Colonic mucosa (tissue), 4 donors: ENCODE measurements around the gene ORAI3. TPM values are rescaled to one million over a fixed set of nuclear protein-coding genes. Genes with fewer than 3 reads are reported as not detected.

Source experiments
- DNase-seq: peaks from one replicate; pipeline ENCODE4 v3.0.0-alpha.2; 2020
- H3K27ac ChIP-seq: fragments of 200-600 bp; one replicate; pipeline ENCODE4 v1.8.0; 2021
- H3K27me3 ChIP-seq: fragments of 200-600 bp; one replicate; pipeline ENCODE4 v1.8.0; 2021
- H3K36me3 ChIP-seq: fragments of 200-600 bp; one replicate; pipeline ENCODE4 v1.8.0; 2021
- H3K4me1 ChIP-seq: fragments of 200-600 bp; one replicate; pipeline ENCODE4 v1.8.0; 2021; ENCODE audit warnings: mild to moderate bottlenecking
- H3K4me3 ChIP-seq: fragments of 200-600 bp; one replicate; pipeline ENCODE4 v1.8.0; 2021
- H3K9ac ChIP-seq, 2 donors: one replicate each; pipeline ENCODE4 v1.7.0; 2013; ENCODE audit warnings: control low read depth in 2 of 2, low read depth in 2 of 2, low read length in 2 of 2
- H3K9me3 ChIP-seq: fragments of 200-600 bp; one replicate; pipeline ENCODE4 v1.8.0; 2021
- CTCF ChIP-seq: fragments of 200-600 bp; IDR thresholded peaks from one replicate; pipeline ENCODE4 v1.8.0; 2022; ENCODE audit warnings: antibody characterized with exemption, mild to moderate bottlenecking
- intact Hi-C: fragments of 100-400 bp; cut with DNase I; formaldehyde crosslinking; loops from one replicate; pipeline ENCODE4 v1.14.1; 2022
- total RNA-seq, 2 donors: library from RNA; stranded (reverse); fragmentation: NEBNext Ultra II Directional in 1 of 2; extraction: Animal tissue kit (Norgen Biotek cat#: 25700) in 1 of 2; gene quantifications; one replicate each; pipeline ENCODE4 v1.2.1, GENCODE V29; 2021
- donor health status: healthy.
- donor health status: DM: no; HTN: no; CAD: no.
- donor health status: DM: no; HTN: no; CAD: no.

Gene ORAI3
- 10 to 100 TPM; 14.3 to 22.1 TPM for total RNA-seq

- Histone ChIP-seq H3K27ac (peak within 1 kb of the TSS; percentile 94), H3K9ac (peak within 1 kb of the TSS; percentile 86 to 91), H3K27me3 (no peaks in the 10 kb centered on the region), H3K36me3 (no peaks in the 10 kb centered on the region), H3K9me3 (no peaks in the 10 kb centered on the region), H3K4me3 (peak within 1 kb of the TSS; percentile 90), H3K4me1 (peaks cover 12% of the 10 kb centered on the region)
- peak; percentile 83 for DNase-seq
- intact Hi-C loops, result no loop called here
- no peak for TF ChIP-seq CTCF
These were observed at the start of gene ORAI3 for GRCh38 chr16:30948667-30949649. TSS of gene ORAI3 (plus strand) at chr16:30949068. CDS start at chr16:30949290, 222 bp downstream.

- TF ChIP-seq CTCF, result no peak
- Histone ChIP-seq H3K9me3 (no peaks in the 10 kb centered on the region), H3K9ac (no peak overlapping the region), H3K27ac (no peak overlapping the region), H3K27me3 (no peaks in the 10 kb centered on the region), H3K4me1 (peaks cover 5% of the 10 kb centered on the region), H3K36me3 (no peaks in the 10 kb centered on the region), H3K4me3 (no peak overlapping the region)
- no peak for DNase-seq
- intact Hi-C loops, result loop anchor here (5.0 to 10.0 kb wide), 2 partner anchors 52 to 195 kb away; no protein-coding TSS in a partner anchor
These were observed 49.1 kb upstream of the ORAI3 start for GRCh38 chr16:30899794-30900193.

DNA sequence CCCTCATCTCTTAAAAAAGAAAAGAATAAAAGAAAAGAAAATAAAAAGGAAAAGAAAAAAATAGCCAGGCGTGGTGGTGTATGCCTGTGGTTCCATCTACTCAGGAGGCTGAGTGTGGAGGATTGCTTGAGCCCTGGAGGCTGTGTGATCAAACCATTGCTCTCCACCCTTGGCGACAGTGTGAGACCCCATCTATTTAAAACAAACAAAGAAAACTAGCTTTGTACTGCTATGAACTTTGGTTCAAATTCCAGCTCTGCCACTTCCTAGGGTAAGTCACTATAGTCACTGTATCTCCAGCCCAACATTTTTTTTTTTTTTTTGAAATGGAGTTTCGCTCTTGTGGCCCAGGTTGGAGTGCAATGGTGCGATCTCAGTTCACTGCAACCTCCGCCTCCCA, 48.3 kb upstream of the ORAI3 start:
- H3K27me3 ChIP-seq, result no peaks in the 10 kb centered on the region
- H3K27ac ChIP-seq, result no peak overlapping the region
- no peaks in the 10 kb centered on the region for H3K9me3 ChIP-seq
- no peak for DNase-seq
- H3K4me3 ChIP-seq, result no peak overlapping the region
- H3K9ac ChIP-seq, result no peak overlapping the region
- peaks cover 3% of the 10 kb centered on the region for H3K4me1 ChIP-seq
- TF ChIP-seq CTCF, result no peak
- intact Hi-C loops, result loop anchor here (5.0 to 10.0 kb wide), 2 partner anchors 53 to 196 kb away; no protein-coding TSS in a partner anchor
- no peaks in the 10 kb centered on the region for H3K36me3 ChIP-seq

DNA sequence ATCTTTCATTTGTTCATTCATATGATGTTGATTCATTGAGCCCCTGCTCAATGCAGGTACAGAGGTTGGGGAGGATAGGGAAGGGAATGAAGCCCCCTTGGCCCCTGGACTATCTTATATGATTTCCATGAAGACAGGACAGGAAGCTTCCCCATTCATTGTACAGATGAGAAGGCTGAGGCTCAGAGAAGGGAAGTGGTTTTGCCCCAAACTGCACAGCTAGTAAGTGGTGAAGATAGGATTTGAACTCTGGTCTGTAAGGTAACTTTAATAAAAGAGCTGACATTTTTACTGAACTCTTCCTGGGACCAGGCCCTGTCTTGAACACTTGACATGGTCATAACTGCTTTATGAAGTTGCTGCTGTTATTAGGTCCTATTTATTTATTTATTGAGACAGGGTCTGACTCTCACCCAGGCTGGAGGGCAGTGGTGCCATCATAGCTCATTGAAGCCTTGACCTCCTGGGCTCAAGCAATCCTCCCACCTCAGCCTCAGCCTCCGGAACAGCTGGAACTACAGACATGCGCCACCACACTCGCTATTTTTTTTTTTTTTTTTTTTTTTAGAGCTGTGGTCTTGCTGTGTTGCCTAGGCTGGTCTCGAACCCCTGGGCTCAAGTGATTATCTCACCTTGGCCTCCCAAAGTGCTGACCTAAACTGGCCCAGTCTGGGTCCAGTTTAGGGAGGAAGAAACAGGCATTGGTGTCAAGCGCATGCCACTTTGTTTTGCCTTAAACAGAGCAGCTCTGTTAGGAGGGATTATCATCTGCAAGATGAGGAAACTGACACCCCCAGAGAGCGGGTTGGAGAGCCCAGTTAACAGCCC, 47.5 kb upstream of the ORAI3 start:
- Histone ChIP-seq H3K9me3 (no peaks in the 10 kb centered on the region), H3K27me3 (no peaks in the 10 kb centered on the region), H3K9ac (peak overlapping the region; percentile 71 to 90), H3K27ac (peak overlapping the region; percentile 67), H3K4me1 (peaks cover 3% of the 10 kb centered on the region), H3K36me3 (no peaks in the 10 kb centered on the region), H3K4me3 (peak overlapping the region; percentile 38)
- intact Hi-C loops, result loop anchor here (5.0 to 10.0 kb wide), 2 partner anchors 54 to 197 kb away; no protein-coding TSS in a partner anchor
- TF ChIP-seq CTCF, result no peak
- DNase-seq, result no peak
